Effector CD4-positive, alpha-beta T cell (primary cell): ENCODE data around the gene LILRA6.
"Not testable (repeated sequence)": the region's sequence is repeated elsewhere in the genome, so short reads cannot be mapped to it uniquely, and the experiment has no call there.

Experiments used
- DNase-seq: peaks from one replicate; pipeline ENCODE4 v3.0.0-alpha.2; 2020

Gene LILRA6

GRCh38 chr19:54206030-54206830, 36.4 kb downstream of the LILRA6 start:
- DNase-seq, result no peak

GRCh38 chr19:54204767-54205468, 37.7 kb downstream of the LILRA6 start:
- no peak for DNase-seq

GRCh38 chr19:54203151-54203611, 39.4 kb downstream of the LILRA6 start:
- no peak for DNase-seq

- no peak for DNase-seq
These were observed 40.6 kb downstream of the LILRA6 start for GRCh38 chr19:54201980-54202379.

- DNase-seq, result no peak
These were observed 41.4 kb downstream of the LILRA6 start for GRCh38 chr19:54201172-54201701.

- no peak for DNase-seq
These were observed 43.2 kb downstream of the LILRA6 start for GRCh38 chr19:54199401-54199800.

- DNase-seq, result no peak
These were observed 45.5 kb downstream of the LILRA6 start for GRCh38 chr19:54197121-54197520.

GRCh38 chr19:54196536-54196935, 46.1 kb downstream of the LILRA6 start:
- no peak for DNase-seq

GRCh38 chr19:54194463-54194862, 48.1 kb downstream of the LILRA6 start:
- not testable (repeated sequence) for DNase-seq

- no peak for DNase-seq
These were observed 49.6 kb downstream of the LILRA6 start for GRCh38 chr19:54193011-54193410.

- DNase-seq, result no peak
These were observed 50.7 kb downstream of the LILRA6 start for GRCh38 chr19:54191811-54192453.

GRCh38 chr19:54191011-54191810, 51.4 kb downstream of the LILRA6 start, which contains the start of gene TSEN34:
Gene TSEN34, plus strand, starts transcription at chr19:54191308. Its CDS starts 57 bp downstream, at chr19:54191365.
- peak; percentile 82 for DNase-seq

- peak; percentile 100 for DNase-seq
These were observed 52.0 kb downstream of the LILRA6 start for GRCh38 chr19:54190503-54191010.

- DNase-seq, result peak; percentile 100
These were observed 52.7 kb downstream of the LILRA6 start for GRCh38 chr19:54189735-54190502.

- no peak for DNase-seq
These were observed 53.4 kb downstream of the LILRA6 start, which contains the start of gene MBOAT7 for GRCh38 chr19:54189145-54189734. Gene MBOAT7, minus strand, starts transcription at chr19:54189580. Its CDS starts 1,072 bp downstream, at chr19:54188508.

GRCh38 chr19:54188215-54188871, 54.2 kb downstream of the LILRA6 start:
- peak; percentile 51 for DNase-seq

GRCh38 chr19:54186934-54187381, 55.6 kb downstream of the LILRA6 start:
- DNase-seq, result no peak
